ENCODE data around the gene DNAJC22. TPM values are rescaled to one million over a fixed set of nuclear protein-coding genes. Genes with fewer than 3 reads are reported as not detected.
A peak's percentile ranks its signal among the peaks of the same experiment; 100 is the strongest.

Gene DNAJC22
- total and polyA plus RNA-seq, 9 of the 15 experiments (the other 6 are each of a cell fraction or from before 2014, with no cell fraction given), result 0.10 to 1.2 (median 0.47) TPM

DNA sequence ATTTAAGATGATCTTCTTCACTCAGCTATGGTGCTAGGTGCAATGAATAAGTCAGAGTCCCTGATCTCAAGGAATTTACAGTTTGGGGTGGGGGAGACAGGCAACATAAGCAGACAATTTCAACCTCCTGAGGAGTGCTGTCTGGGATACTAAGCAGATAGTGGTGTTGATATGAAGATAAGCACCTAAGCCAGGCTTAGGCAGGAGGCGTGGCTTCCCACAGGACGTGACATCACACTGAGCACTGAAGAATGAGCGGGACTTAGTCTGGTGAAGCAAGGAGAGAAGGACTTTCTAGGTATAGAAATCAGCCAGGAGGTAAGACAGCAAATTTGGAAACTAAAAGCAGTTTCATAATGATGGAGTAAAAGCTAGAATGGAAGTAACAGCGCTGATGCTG is 44.9 kb upstream of the DNAJC22 start (continued):
- TF ChIP-seq ZBTB40 (IDR thresholded peaks at IDR 0.05) (0 out of 2 replicates have a peak, but pooled peaks have one; percentile 23), ZBTB40 (CRISPR knock-in tag; IDR thresholded peaks at IDR 0.05) (no peak), DPF2 (IDR thresholded peaks at IDR 0.05) (peak; percentile 64), SMARCA4 (IDR thresholded peaks at IDR 0.05) (peak; percentile 36; the same call in 1 of the 2 replicates), ATF1 (CRISPR knock-in tag; IDR thresholded peaks at IDR 0.05) (no peak), ATF1 (tag; IDR thresholded peaks at IDR 0.05) (peak; percentile 55; the same call in 1 of the 2 replicates), ZBTB34 (CRISPR knock-in tag; IDR thresholded peaks at IDR 0.05) (no peak), HNRNPLL (IDR thresholded peaks at IDR 0.05; ENCODE audit: low read depth, low read length, poor library complexity, severe bottlenecking) (no peak)
